Measurements from ENCODE around the gene NOS1.

- TF ChIP-seq POU6F1 (CRISPR knock-in tag; IDR thresholded peaks at IDR 0.05; ENCODE audit: borderline replicate concordance, low read depth): no peak
- TF ChIP-seq TCF4 (CRISPR knock-in tag; IDR thresholded peaks at IDR 0.05; ENCODE audit: borderline replicate concordance): no peak
- TF ChIP-seq, protein P1, sequence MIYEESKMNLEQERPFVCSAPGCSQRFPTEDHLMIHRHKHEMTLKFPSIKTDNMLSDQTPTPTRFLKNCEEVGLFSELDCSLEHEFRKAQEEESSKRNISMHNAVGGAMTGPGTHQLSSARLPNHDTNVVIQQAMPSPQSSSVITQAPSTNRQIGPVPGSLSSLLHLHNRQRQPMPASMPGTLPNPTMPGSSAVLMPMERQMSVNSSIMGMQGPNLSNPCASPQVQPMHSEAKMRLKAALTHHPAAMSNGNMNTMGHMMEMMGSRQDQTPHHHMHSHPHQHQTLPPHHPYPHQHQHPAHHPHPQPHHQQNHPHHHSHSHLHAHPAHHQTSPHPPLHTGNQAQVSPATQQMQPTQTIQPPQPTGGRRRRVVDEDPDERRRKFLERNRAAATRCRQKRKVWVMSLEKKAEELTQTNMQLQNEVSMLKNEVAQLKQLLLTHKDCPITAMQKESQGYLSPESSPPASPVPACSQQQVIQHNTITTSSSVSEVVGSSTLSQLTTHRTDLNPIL (CRISPR knock-in tag; IDR thresholded peaks at IDR 0.05; ENCODE audit: low read depth): no peak
Observed at GRCh38 chr12:117243488-117243887, 117.9 kb downstream of the NOS1 start.

Measured in SK-N-SH treated with all-trans-retinoic acid at 6 μM for 48 hours (cell line).